Prostate gland (tissue), 2 donors: ENCODE data around the gene ATG2A.

Source experiments
- CTCF ChIP-seq, 4 experiments: fragments of 200-600 bp in 2 of 4; fragments of 450-650 bp in 2 of 4; sonication (generic) in 2 of 4; IDR thresholded peaks; 1 replicate in 3 of 4; 2 replicates in 1 of 4; pipeline ENCODE4 v1.5.1; 2016 to 2019; ENCODE audit warnings: antibody characterized with exemption in 4 of 4, mild to moderate bottlenecking in 2 of 4, moderate library complexity in 2 of 4
- POLR2A ChIP-seq: fragments of 450-650 bp; IDR thresholded peaks from one replicate; pipeline ENCODE4 v1.6.1; 2016; ENCODE audit warnings: antibody characterized with exemption, mild to moderate bottlenecking
- POLR2AphosphoS5 ChIP-seq: sonication (generic); formaldehyde crosslinking; IDR thresholded peaks from one replicate; pipeline ENCODE4 v1.6.1; 2017; ENCODE audit warnings: antibody characterized with exemption

- TF ChIP-seq CTCF (IDR thresholded peaks at IDR 0.05), result no peak
- no peak for TF ChIP-seq POLR2AphosphoS5
- TF ChIP-seq POLR2A, result no peak
Measured at GRCh38 chr11:64887234-64887756, 29.7 kb downstream of the ATG2A start.
